Measurements from ENCODE around the gene ADRM1. TPM values are rescaled to one million over a fixed set of nuclear protein-coding genes. Genes with fewer than 3 reads are reported as not detected.

The ADRM1 gene
- total RNA-seq, 6 donors from 2014 or later: 57.6 to 158 (median 91.6) TPM

DNA sequence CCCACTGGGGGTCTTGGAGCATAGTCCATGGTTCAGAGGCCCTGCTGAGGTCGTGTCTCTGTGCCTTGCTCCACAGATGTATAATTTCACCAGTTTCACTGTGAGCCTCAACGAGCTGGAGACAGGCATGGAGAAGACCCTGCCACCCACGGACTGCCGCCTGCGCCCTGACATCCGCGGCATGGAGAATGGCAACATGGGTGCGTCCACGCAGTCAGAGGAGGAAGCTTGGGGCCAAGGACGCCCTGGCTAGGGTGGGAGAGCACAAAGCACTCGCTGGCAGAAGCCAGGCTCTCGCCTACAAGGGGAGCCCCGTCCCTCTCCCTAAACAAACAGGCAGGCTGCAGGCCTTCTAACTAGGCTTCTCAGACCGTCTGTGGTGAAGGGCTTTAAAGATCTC lies 13.7 kb upstream of the ADRM1 start:
- TF ChIP-seq, protein P1, sequence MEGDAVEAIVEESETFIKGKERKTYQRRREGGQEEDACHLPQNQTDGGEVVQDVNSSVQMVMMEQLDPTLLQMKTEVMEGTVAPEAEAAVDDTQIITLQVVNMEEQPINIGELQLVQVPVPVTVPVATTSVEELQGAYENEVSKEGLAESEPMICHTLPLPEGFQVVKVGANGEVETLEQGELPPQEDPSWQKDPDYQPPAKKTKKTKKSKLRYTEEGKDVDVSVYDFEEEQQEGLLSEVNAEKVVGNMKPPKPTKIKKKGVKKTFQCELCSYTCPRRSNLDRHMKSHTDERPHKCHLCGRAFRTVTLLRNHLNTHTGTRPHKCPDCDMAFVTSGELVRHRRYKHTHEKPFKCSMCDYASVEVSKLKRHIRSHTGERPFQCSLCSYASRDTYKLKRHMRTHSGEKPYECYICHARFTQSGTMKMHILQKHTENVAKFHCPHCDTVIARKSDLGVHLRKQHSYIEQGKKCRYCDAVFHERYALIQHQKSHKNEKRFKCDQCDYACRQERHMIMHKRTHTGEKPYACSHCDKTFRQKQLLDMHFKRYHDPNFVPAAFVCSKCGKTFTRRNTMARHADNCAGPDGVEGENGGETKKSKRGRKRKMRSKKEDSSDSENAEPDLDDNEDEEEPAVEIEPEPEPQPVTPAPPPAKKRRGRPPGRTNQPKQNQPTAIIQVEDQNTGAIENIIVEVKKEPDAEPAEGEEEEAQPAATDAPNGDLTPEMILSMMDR (IDR thresholded peaks at IDR 0.05): no peak
- TF ChIP-seq EP300 (IDR thresholded peaks at IDR 0.05): no peak
- no peak for TF ChIP-seq POLR2A (IDR thresholded peaks at IDR 0.05)
- Histone ChIP-seq H3K9me3 (no peaks in the 10 kb centered on the region), H3K4me3 (no peak overlapping the region), H3K36me3 (peaks cover 21 to 91% (median 61%) of the 10 kb centered on the region in 4 donors), H3K4me1 (no peaks in the 10 kb centered on the region), H3K27me3 (no peaks in the 10 kb centered on the region), H3K27ac (no peak overlapping the region)
- DNase-seq: no peak
- ATAC-seq (ENCODE audit: low FRiP score in 2 of 2): no peak
- WGBS, 2 donors: 85 to 92% methylated on average over 14 of the region's 14 CpGs

DNA sequence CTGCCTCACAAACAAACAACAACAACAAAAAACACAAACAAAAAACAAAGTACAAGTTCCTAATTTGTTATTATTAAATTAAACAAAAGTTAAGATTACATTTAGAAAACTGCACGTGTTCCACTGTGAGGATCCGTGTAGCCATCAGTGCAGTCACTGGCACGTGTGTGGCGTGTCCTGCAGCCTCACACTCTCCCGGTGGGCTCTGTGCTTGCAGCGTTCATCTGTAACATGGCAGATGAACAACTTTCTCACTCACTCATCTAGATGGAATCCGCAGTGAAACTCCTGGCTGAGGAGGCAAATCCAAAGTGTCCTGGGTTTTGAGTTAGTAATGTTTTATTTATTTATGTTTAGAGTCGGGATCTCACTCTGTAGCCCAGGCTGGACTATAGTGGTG lies 12.9 kb upstream of the ADRM1 start:
- 90 to 95% methylated on average over 8 of the region's 8 CpGs for WGBS, 2 donors
- no peak for TF ChIP-seq POLR2AphosphoS5 (IDR thresholded peaks at IDR 0.05)
- TF ChIP-seq, protein P1 (IDR thresholded peaks at IDR 0.05): no peak
- TF ChIP-seq POLR2A (IDR thresholded peaks at IDR 0.05): no peak
- TF ChIP-seq EP300 (IDR thresholded peaks at IDR 0.05): no peak
- peaks cover 21 to 92% (median 63%) of the 10 kb centered on the region in 4 donors for H3K36me3 ChIP-seq
- H3K4me1 ChIP-seq: no peaks in the 10 kb centered on the region
- H3K4me3 ChIP-seq: no peak overlapping the region
- no peaks in the 10 kb centered on the region for H3K27me3 ChIP-seq
- H3K9me3 ChIP-seq: no peaks in the 10 kb centered on the region
- no peak overlapping the region for H3K27ac ChIP-seq
- ATAC-seq (ENCODE audit: low FRiP score in 2 of 2): no peak
- DNase-seq: no peak

DNA sequence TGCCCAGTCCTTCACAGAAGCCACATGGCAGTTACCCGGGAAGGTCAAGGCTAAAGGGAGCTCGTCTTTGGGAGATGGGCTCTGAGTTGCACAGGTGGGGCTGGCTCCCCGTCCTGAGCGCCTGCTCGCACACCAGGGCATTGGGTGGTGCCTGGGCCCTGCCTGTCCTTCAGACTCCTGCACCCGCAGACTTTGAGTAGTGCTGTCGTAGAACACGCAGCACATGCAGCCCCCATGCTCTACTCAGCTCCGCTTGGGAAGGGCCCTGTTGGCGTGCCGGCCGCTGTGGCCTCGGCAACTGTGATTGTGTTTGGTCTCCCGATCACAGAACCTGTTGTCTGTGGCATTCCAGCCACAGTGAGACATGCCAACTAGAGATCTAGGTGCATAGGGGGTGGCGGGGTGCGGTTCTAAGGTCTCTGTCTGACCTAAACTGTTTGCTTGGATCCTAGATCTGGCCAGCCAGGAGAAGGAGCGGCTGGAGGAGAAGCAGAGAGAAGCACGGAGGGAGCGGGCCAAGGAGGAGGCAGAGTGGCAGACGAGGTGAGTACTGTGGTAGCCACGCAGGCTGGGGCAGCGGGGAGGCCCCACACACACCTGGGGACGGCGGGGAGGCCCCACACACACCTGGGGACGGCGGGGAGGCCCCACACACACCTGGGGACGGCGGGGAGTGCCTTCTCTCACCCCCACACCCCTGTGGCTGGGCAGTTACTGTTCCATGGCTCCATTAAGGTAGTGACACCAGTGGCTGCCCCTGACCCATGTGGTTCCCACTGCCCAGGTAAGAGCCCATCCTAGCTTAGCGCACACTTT lies 11.3 kb upstream of the ADRM1 start:
- no peaks in the 10 kb centered on the region for H3K27me3 ChIP-seq
- H3K4me3 ChIP-seq: no peak overlapping the region
- DNase-seq: peak in 1 of 2 donors; percentile 73
- no peaks in the 10 kb centered on the region for H3K4me1 ChIP-seq
- 92 to 96% methylated on average over 17 to 27 of the region's 29 CpGs for WGBS, 2 donors
- no peaks in the 10 kb centered on the region for H3K9me3 ChIP-seq
- peak; percentile 46 to 56 for ATAC-seq (ENCODE audit: low FRiP score in 2 of 2)
- TF ChIP-seq EP300 (IDR thresholded peaks at IDR 0.05) (no peak), POLR2AphosphoS5 (IDR thresholded peaks at IDR 0.05) (no peak), POLR2A (IDR thresholded peaks at IDR 0.05) (no peak)
- TF ChIP-seq, protein P1 (IDR thresholded peaks at IDR 0.05): no peak
- peaks cover 17 to 88% (median 62%) of the 10 kb centered on the region in 4 donors for H3K36me3 ChIP-seq
- H3K27ac ChIP-seq: no peak overlapping the region

DNA sequence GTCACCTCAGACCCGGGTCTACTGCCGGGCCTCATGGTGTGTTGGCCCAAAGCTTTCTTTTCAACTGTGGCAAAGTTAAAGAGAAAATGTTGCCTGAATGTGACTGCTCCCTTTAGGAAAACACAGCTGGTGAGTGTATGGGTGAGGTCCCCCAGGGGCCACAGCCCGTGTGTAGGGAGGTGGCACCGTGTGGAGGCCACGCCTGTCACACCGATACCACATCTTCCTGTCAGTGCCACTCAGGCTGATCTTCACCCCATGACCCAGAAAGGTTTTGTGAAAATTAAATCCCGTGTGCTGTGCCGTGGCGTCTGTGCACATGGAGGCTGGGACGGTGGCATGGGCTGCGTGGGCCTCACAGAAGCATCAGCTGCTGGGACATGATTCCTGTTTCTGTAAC lies 10.7 kb upstream of the ADRM1 start:
- no peaks in the 10 kb centered on the region for H3K4me1 ChIP-seq
- no peak overlapping the region for H3K4me3 ChIP-seq
- no peak for TF ChIP-seq POLR2AphosphoS5 (IDR thresholded peaks at IDR 0.05)
- no peak for TF ChIP-seq EP300 (IDR thresholded peaks at IDR 0.05)
- no peak for TF ChIP-seq POLR2A (IDR thresholded peaks at IDR 0.05)
- TF ChIP-seq, protein P1 (IDR thresholded peaks at IDR 0.05): no peak
- no peaks in the 10 kb centered on the region for H3K27me3 ChIP-seq
- DNase-seq: no peak
- no peak overlapping the region for H3K27ac ChIP-seq
- peaks cover 17 to 91% (median 59%) of the 10 kb centered on the region in 4 donors for H3K36me3 ChIP-seq
- no peaks in the 10 kb centered on the region for H3K9me3 ChIP-seq
- WGBS, 2 donors: 86 to 92% methylated on average over 11 of the region's 11 CpGs
- ATAC-seq (ENCODE audit: low FRiP score in 2 of 2): peak in 1 of 2 donors; percentile 6
